Ascending aorta (tissue), 2 donors: Measurements from ENCODE around the gene UQCR10. TPM values are rescaled to one million over a fixed set of nuclear protein-coding genes. Genes with fewer than 3 reads are reported as not detected.
A peak's percentile ranks its signal among the peaks of the same experiment; 100 is the strongest.

Source experiments
- DNase-seq, 2 donors: peaks; one replicate each; pipeline ENCODE4 v3.0.0-alpha.2; 2019; ENCODE audit warnings: low spot score in 2 of 2
- H3K27ac ChIP-seq, 2 donors: fragments of 200-600 bp; sonication (generic); one replicate each; pipeline ENCODE4 v1.5.1; 2016 to 2017; ENCODE audit warnings: mild to moderate bottlenecking in 1 of 2
- H3K27me3 ChIP-seq: fragments of 200-600 bp; sonication (generic); one replicate; pipeline ENCODE4 v1.5.1; 2017
- H3K36me3 ChIP-seq, 2 donors: fragments of 200-600 bp; sonication (generic); one replicate each; pipeline ENCODE4 v1.5.1; 2016
- H3K4me1 ChIP-seq, 2 donors: fragments of 200-600 bp; sonication (generic); one replicate each; pipeline ENCODE4 v1.5.1; 2016 to 2017; ENCODE audit warnings: mild to moderate bottlenecking in 1 of 2
- H3K4me3 ChIP-seq, 2 donors: fragments of 200-600 bp; sonication (generic); one replicate each; pipeline ENCODE4 v1.5.1; 2016 to 2017; ENCODE audit warnings: mild to moderate bottlenecking in 1 of 2
- H3K9me3 ChIP-seq, 2 donors: fragments of 200-600 bp; sonication (generic); one replicate each; pipeline ENCODE4 v1.5.1; 2016
- intact Hi-C: fragments of 100-400 bp; cut with DNase I; formaldehyde crosslinking; loops from one replicate; pipeline ENCODE4 v1.15.1; 2023
- total RNA-seq: library from RNA; depleted of rRNA; stranded (reverse); fragments of >200 nt; gene quantifications from one replicate; pipeline ENCODE4 v1.1.0, GENCODE V29; 2016
- TF ChIP-seq, protein P1 (sequence below), 3 experiments: fragments of 200-600 bp in 2 of 3; fragments of 450-650 bp in 1 of 3; sonication (generic) in 2 of 3; IDR thresholded peaks; one replicate each; pipeline ENCODE4 v1.5.1; 2016 to 2019; ENCODE audit warnings: antibody characterized with exemption in 3 of 3, mild to moderate bottlenecking in 1 of 3, moderate library complexity in 1 of 3

UQCR10 gene
- 66.8 TPM for total RNA-seq

DNA sequence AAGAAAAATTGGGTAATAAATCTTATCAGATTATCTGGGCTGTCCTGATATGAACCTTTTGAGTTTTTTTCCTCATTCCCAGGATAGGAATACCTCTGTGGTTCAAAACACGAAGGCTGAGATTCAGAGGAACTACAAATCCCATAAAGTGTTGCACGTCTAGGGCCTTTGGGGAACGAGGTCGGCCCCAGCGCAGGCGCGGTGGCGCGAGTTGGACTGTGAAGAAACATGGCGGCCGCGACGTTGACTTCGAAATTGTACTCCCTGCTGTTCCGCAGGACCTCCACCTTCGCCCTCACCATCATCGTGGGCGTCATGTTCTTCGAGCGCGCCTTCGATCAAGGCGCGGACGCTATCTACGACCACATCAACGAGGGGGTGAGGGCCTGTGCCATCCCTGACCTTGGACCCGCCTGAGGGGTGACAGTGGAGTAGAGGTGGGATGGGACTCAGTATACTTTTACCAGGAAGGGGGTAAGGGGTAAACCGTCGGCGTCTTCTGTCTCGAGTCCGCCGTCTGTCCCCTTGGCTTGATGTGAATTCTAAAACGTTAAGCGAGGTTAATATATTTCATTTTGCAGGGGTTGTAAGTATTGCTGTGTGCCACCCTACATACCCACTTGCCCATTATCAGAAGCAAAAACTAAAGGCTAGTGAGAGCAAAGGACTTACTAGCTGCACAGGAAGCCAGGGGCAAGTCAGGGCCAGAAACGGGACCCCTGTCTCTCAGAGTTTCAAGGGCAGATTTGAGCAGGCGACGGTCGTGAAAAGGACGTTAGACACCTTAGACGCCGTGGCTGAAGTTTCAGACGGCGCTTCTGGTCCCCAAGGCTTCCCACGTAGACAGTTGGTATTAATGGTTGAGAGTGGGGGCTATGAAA, at the start of gene UQCR10:
TSS of gene UQCR10 (plus strand) at position 199 of the 881 bp plus-strand sequence. CDS start at position 229, 30 bp downstream.
- Histone ChIP-seq H3K4me1 (peaks cover 9 to 17% of the 10 kb centered on the region in 2 donors), H3K36me3 (peaks cover 14 to 27% of the 10 kb centered on the region in 2 donors), H3K27ac (peak within 1 kb of the TSS; percentile 70 to 78), H3K27me3 (no peaks in the 10 kb centered on the region), H3K4me3 (peak within 1 kb of the TSS; percentile 81 to 91), H3K9me3 (no peaks in the 10 kb centered on the region)
- TF ChIP-seq, protein P1, sequence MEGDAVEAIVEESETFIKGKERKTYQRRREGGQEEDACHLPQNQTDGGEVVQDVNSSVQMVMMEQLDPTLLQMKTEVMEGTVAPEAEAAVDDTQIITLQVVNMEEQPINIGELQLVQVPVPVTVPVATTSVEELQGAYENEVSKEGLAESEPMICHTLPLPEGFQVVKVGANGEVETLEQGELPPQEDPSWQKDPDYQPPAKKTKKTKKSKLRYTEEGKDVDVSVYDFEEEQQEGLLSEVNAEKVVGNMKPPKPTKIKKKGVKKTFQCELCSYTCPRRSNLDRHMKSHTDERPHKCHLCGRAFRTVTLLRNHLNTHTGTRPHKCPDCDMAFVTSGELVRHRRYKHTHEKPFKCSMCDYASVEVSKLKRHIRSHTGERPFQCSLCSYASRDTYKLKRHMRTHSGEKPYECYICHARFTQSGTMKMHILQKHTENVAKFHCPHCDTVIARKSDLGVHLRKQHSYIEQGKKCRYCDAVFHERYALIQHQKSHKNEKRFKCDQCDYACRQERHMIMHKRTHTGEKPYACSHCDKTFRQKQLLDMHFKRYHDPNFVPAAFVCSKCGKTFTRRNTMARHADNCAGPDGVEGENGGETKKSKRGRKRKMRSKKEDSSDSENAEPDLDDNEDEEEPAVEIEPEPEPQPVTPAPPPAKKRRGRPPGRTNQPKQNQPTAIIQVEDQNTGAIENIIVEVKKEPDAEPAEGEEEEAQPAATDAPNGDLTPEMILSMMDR (IDR thresholded peaks at IDR 0.05) = no peak
- peak; percentile 69 to 95 for DNase-seq
- intact Hi-C loops = loop anchor here (1.0 to 2.0 kb wide), 5 partner anchors 32 to 589 kb away; partner anchors contain the start of genes ASCC2, MTMR3, NF2 and SF3A1

DNA sequence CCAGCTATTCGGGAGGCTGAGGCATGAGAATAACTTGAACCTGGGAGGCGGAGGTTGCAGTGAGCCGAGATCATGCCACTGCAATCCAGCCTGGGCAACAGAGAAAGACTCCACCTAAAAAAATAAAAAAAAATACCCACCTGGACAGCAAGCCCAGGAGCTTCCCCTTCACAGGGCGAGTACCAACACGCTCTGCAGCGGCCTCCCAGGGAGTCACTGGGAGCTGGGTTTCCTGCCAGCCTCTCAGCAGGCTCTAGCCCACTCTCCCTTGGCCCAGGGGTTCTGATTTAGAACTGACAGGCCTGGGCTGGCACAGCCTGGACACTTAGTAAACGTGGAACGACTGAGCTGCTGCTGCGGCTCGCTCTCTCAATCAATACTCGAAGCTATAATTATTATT, 49.4 kb upstream of the UQCR10 start:
- peaks cover 0 to 5% of the 10 kb centered on the region in 2 donors for H3K4me1 ChIP-seq
- no peaks in the 10 kb centered on the region for H3K36me3 ChIP-seq
- H3K27ac ChIP-seq = no peak overlapping the region
- no peak for DNase-seq
- TF ChIP-seq, protein P1 (IDR thresholded peaks at IDR 0.05) = no peak
- intact Hi-C loops = no loop called here
- H3K27me3 ChIP-seq = peaks cover 16% of the 10 kb centered on the region
- no peak overlapping the region for H3K4me3 ChIP-seq
- no peaks in the 10 kb centered on the region for H3K9me3 ChIP-seq

DNA sequence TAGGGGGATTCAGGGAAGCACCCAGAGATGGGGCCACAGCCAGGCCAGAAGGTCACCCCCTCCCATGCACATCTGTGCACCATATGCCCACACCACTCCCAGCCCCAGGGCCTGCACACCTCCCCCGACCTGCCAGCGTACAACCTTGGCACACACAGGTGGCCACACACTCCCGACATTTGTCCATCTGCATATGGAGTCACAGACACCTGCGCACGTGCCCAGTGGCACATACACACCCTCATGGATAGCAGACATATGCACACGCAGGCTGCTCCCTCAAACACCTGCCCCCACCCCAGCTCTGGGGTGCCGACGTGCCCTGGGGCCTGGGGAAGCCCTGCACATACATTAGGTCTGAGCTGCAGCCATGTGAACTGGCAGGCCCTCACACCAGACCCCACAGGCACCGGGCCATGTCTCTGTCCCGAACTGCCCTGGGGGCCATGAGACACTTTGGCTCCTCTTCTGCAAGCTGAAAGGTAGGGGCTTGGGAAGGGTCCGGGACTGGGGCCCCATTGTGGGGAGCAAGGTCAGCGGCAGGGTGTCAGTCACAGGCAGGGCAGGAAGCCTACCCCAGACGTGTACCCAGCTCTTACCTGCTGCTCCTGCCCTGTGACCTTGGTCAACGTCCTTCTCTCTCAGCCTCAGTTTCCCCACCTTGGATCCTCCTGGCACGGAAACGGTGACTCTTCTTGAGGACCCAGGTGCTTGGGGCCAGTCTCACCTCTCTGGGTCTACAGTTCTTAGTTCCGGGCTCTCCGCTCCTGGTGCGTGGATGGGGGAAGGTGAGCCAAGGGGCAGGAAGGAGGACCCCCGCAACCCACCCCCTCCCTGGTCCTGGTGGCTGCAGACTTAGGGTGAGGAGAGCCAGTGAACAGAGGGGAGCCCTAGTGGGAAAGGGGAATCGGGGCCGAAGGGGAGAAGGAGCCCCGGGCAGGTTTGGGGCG, 47.9 kb upstream of the UQCR10 start:
- no peaks in the 10 kb centered on the region for H3K36me3 ChIP-seq
- no peak overlapping the region for H3K27ac ChIP-seq
- peak overlapping the region in 1 of 2 donors; percentile 26 for H3K4me3 ChIP-seq
- DNase-seq = no peak
- H3K9me3 ChIP-seq = no peaks in the 10 kb centered on the region
- intact Hi-C loops = no loop called here
- H3K27me3 ChIP-seq = peaks cover 14% of the 10 kb centered on the region
- H3K4me1 ChIP-seq = peaks cover 0 to 5% of the 10 kb centered on the region in 2 donors
- TF ChIP-seq, protein P1 (IDR thresholded peaks at IDR 0.05) = no peak

DNA sequence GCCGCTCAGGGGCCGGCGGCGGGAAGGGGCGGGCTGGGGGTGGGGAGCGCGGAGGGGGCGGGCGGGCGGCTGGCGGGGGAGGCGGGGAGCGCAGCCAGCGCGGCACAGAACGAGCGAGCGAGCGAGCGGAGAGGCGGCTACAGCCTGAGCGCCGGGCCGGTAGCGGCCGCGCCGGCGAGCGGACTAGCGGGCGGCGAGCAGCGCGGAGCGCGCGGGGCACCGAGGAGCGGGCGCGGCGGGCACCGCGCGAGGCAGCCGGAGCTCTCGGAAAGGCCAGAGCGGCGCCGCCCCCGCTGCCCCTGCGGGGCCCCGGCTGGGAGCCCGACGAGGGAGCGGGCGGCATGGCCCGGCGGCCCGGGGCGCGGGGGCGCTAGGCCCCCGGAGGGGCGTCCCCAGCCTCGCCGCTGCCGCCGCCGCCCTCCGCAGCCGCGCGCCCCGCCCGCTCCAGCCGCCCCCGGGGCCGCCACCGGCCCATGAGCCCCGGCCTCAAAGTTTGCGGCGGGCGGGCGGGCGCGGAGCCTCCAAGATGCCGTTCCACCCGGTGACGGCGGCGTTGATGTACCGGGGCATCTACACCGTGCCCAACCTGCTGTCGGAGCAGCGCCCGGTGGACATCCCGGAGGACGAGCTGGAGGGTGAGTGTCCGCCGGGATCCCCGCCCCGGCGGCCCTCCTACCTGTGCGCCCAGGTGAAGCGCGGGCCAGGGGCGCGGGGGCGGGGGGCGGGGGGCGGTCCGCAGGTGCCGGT, 47.1 kb upstream of the UQCR10 start, which contains the start of gene CABP7:
TSS of gene CABP7 (plus strand) at position 105 of the 747 bp plus-strand sequence. CDS start at position 527, 422 bp downstream.
- peaks cover 14% of the 10 kb centered on the region for H3K27me3 ChIP-seq
- no peak for DNase-seq
- H3K4me3 ChIP-seq = peak within 1 kb of the TSS; percentile 42 to 43
- no peak within 1 kb of the TSS for H3K27ac ChIP-seq
- no peaks in the 10 kb centered on the region for H3K36me3 ChIP-seq
- intact Hi-C loops = no loop called here
- no peaks in the 10 kb centered on the region for H3K9me3 ChIP-seq
- TF ChIP-seq, protein P1 (IDR thresholded peaks at IDR 0.05) = no peak
- H3K4me1 ChIP-seq = peaks cover 0 to 5% of the 10 kb centered on the region in 2 donors
